GM23338 (cell line): Measurements from ENCODE around the gene TEX30. TPM values are rescaled to one million over a fixed set of nuclear protein-coding genes. Genes with fewer than 3 reads are reported as not detected.

ENCODE experiments used
- ATAC-seq: fragments of 200-7000 bp; cut with Tn5 transposase; 3 replicates; pipeline ENCODE4 v1.9.1; 2020
- DNase-seq: peaks from one replicate; pipeline ENCODE4 v3.0.0-alpha.2; 2015; ENCODE audit warnings: low spot score
- H2AFZ ChIP-seq: fragments of 200-600 bp; sonication (generic); 2 replicates; pipeline ENCODE4 v1.8.0; 2016; ENCODE audit warnings: antibody characterized with exemption, mild to moderate bottlenecking, moderate library complexity
- H3F3A ChIP-seq: fragments of 200-600 bp; sonication (generic); replicated peaks from 2 replicates; pipeline ENCODE4 v1.8.0; 2017; ENCODE audit warnings: antibody characterized with exemption, mixed run types, low read depth
- H3K27ac ChIP-seq: fragments of 200-600 bp; sonication (generic); 2 replicates; pipeline ENCODE4 v1.6.1; 2016; ENCODE audit warnings: low read depth
- H3K27me3 ChIP-seq: fragments of 200-600 bp; sonication (generic); 2 replicates; pipeline ENCODE4 v1.8.0; 2016; ENCODE audit warnings: mild to moderate bottlenecking, mixed run types, moderate library complexity; ENCODE audit not compliant: insufficient read depth
- H3K36me3 ChIP-seq: fragments of 200-600 bp; sonication (generic); 2 replicates; pipeline ENCODE4 v1.8.0; 2016; ENCODE audit warnings: mild to moderate bottlenecking; ENCODE audit not compliant: insufficient read depth
- H3K4me1 ChIP-seq: fragments of 200-600 bp; sonication (generic); 2 replicates; pipeline ENCODE4 v1.8.0; 2016; ENCODE audit warnings: mild to moderate bottlenecking, moderate library complexity; ENCODE audit not compliant: insufficient read depth
- H3K4me2 ChIP-seq: fragments of 200-600 bp; sonication (generic); 2 replicates; pipeline ENCODE4 v1.7.1; 2017; ENCODE audit warnings: mixed run types
- H3K4me3 ChIP-seq: fragments of 200-600 bp; sonication (generic); 2 replicates; pipeline ENCODE4 v1.6.1; 2016; ENCODE audit warnings: mixed run types
- H3K79me2 ChIP-seq: fragments of 200-600 bp; sonication (generic); replicated peaks from 2 replicates; pipeline ENCODE4 v1.8.0; 2017; ENCODE audit warnings: mild to moderate bottlenecking; ENCODE audit not compliant: insufficient read depth
- H3K9me2 ChIP-seq: fragments of 200-600 bp; sonication (generic); 2 replicates; pipeline ENCODE4 v1.8.0; 2017; ENCODE audit not compliant: insufficient read depth
- H4K20me1 ChIP-seq: fragments of 200-600 bp; sonication (generic); replicated peaks from 2 replicates; pipeline ENCODE4 v1.8.0; 2017; ENCODE audit warnings: mild to moderate bottlenecking; ENCODE audit not compliant: insufficient read depth
- H3K27ac Mint-ChIP-seq: 2 replicates; pipeline ENCODE4 v1.8.0; 2020; ENCODE audit warnings: inconsistent platforms, mild to moderate bottlenecking, moderate library complexity, mixed read lengths
- H3K27me3 Mint-ChIP-seq: 3 replicates; pipeline ENCODE4 v1.8.0; 2022; ENCODE audit warnings: low read depth, mild to moderate bottlenecking, moderate library complexity, mixed read lengths, inconsistent platforms; ENCODE audit not compliant: insufficient read depth, poor library complexity
- H3K36me3 Mint-ChIP-seq: 3 replicates; pipeline ENCODE4 v1.8.0; 2021; ENCODE audit warnings: low read depth, mild to moderate bottlenecking, inconsistent platforms, moderate library complexity, mixed read lengths
- H3K4me1 Mint-ChIP-seq: 3 replicates; pipeline ENCODE4 v1.8.0; 2020; ENCODE audit warnings: mild to moderate bottlenecking, inconsistent platforms, mixed read lengths
- H3K4me3 Mint-ChIP-seq: 3 replicates; pipeline ENCODE4 v1.8.0; 2021; ENCODE audit warnings: moderate library complexity, mild to moderate bottlenecking, inconsistent platforms, mixed read lengths
- H3K9me3 Mint-ChIP-seq: 3 replicates; pipeline ENCODE4 v1.8.0; 2020; ENCODE audit warnings: moderate library complexity, mild to moderate bottlenecking, inconsistent platforms, mixed read lengths
- CREB1 ChIP-seq: fragments of 250-450 bp; sonication (Bioruptor Pico); IDR thresholded peaks from 2 replicates; pipeline ENCODE4 v1.5.0; 2020; ENCODE audit warnings: low read depth, mild to moderate bottlenecking, moderate library complexity
- CTCF ChIP-seq, 2 experiments: fragments of 200-600 bp in 1 of 2; sonication (generic) in 1 of 2; conservative IDR thresholded peaks; 2 replicates each; pipeline versions ENCODE4 v1.5.1 to v1.6.1; 2016 to 2017; ENCODE audit warnings: antibody characterized with exemption in 2 of 2, low read depth in 2 of 2, mild to moderate bottlenecking in 2 of 2, moderate library complexity in 1 of 2
- ETS1 ChIP-seq: IDR thresholded peaks from 2 replicates; pipeline ENCODE4 v1.6.1; 2016; ENCODE audit warnings: antibody characterized with exemption
- EZH2 ChIP-seq: fragments of 200-600 bp; sonication (generic); IDR thresholded peaks from one replicate; pipeline ENCODE4 v1.8.0; 2017; ENCODE audit warnings: antibody characterized with exemption, mild to moderate bottlenecking, low read depth; ENCODE audit not compliant: unreplicated experiment
- EZH2phosphoT487 ChIP-seq: fragments of 200-600 bp; sonication (generic); IDR thresholded peaks from one replicate; pipeline ENCODE4 v1.8.1; 2018; ENCODE audit warnings: antibody characterized with exemption; ENCODE audit not compliant: unreplicated experiment
- JUNB ChIP-seq: IDR thresholded peaks from one replicate; pipeline ENCODE4 v1.6.1; 2016; ENCODE audit warnings: antibody characterized with exemption; ENCODE audit not compliant: unreplicated experiment
- NANOG ChIP-seq: IDR thresholded peaks from 2 replicates; pipeline ENCODE4 v1.6.1; 2016; ENCODE audit warnings: antibody characterized with exemption, borderline replicate concordance
- POLR2AphosphoS5 ChIP-seq: IDR thresholded peaks from 2 replicates; pipeline ENCODE4 v1.6.1; 2016; ENCODE audit warnings: antibody characterized with exemption, low read depth
- REST ChIP-seq: IDR thresholded peaks from one replicate; pipeline ENCODE4 v1.6.1; 2018; ENCODE audit warnings: antibody characterized with exemption; ENCODE audit not compliant: unreplicated experiment
- STAT1 ChIP-seq: IDR thresholded peaks from one replicate; pipeline ENCODE4 v1.6.1; 2016; ENCODE audit warnings: antibody characterized with exemption; ENCODE audit not compliant: unreplicated experiment
- ZNF114 ChIP-seq: fragments of 250-450 bp; sonication (Bioruptor Pico); IDR thresholded peaks from 2 replicates; pipeline ENCODE4 v1.5.0; 2020; ENCODE audit warnings: mild to moderate bottlenecking, moderate library complexity
- ZNF331 ChIP-seq: fragments of 250-450 bp; sonication (Bioruptor Pico); IDR thresholded peaks from 2 replicates; pipeline ENCODE4 v1.5.0; 2020; ENCODE audit warnings: low read depth, mild to moderate bottlenecking, moderate library complexity
- ZNF462 ChIP-seq: fragments of 250-450 bp; sonication (Bioruptor Pico); IDR thresholded peaks from 2 replicates; pipeline ENCODE4 v1.5.0; 2020; ENCODE audit warnings: mild to moderate bottlenecking, moderate library complexity
- polyA plus RNA-seq: library from polyadenylated mRNA; unstranded; fragments of >200 nt; fragmentation: Nextera tagmentation; extraction: Ambion mirVana; gene quantifications from 2 replicates; pipeline ENCODE4 v1.2.1, GENCODE V29; 2016
- total RNA-seq: library from RNA; depleted of rRNA; stranded (reverse); fragments of >200 nt; shearing (Covaris generic); gene quantifications from 2 replicates; pipeline ENCODE4 v1.2.3, GENCODE V29; 2014

Gene TEX30
- total and polyA plus RNA-seq, 2 experiments from 2014 or later: 6.3 to 28.2 TPM

- H3K9me2 ChIP-seq: no peaks in the 10 kb centered on the region
- Mint-ChIP-seq H3K36me3 (peaks cover 3% of the 10 kb centered on the region; the same call in 2 of the 3 replicates), H3K27me3 (no peaks in the 10 kb centered on the region), H3K4me1 (no peaks in the 10 kb centered on the region), H3K4me3 (no peak overlapping the region), H3K9me3 (no peaks in the 10 kb centered on the region), H3K27ac (no peak overlapping the region)
- no peak for DNase-seq
- H3K4me1 ChIP-seq: no peaks in the 10 kb centered on the region
- no peaks in the 10 kb centered on the region for H3K36me3 ChIP-seq
- ATAC-seq: no peak
- no peak overlapping the region for H3K27ac ChIP-seq
- H2AFZ ChIP-seq: no peak overlapping the region
- TF ChIP-seq STAT1: no peak
- TF ChIP-seq REST: no peak
- no peak for TF ChIP-seq EZH2
- TF ChIP-seq ZNF462 (CRISPR knock-in tag): no peak
- TF ChIP-seq CREB1 (CRISPR knock-in tag): no peak
- TF ChIP-seq NANOG: no peak
- TF ChIP-seq POLR2AphosphoS5: no peak
- no peak for TF ChIP-seq ZNF114 (CRISPR knock-in tag)
- TF ChIP-seq JUNB: no peak
- TF ChIP-seq ZNF331 (CRISPR knock-in tag): no peak
- no peak for TF ChIP-seq CTCF (conservative IDR thresholded peaks at IDR 0.05; ENCODE audit: low read depth in 2 of 2)
- TF ChIP-seq EZH2phosphoT487: no peak
- no peak for TF ChIP-seq ETS1
- H3K4me2 ChIP-seq: no peak overlapping the region
- H3K4me3 ChIP-seq: no peak overlapping the region
- no peaks in the 10 kb centered on the region for H3K79me2 ChIP-seq
- no peaks in the 10 kb centered on the region for H4K20me1 ChIP-seq
- no peaks in the 10 kb centered on the region for H3F3A ChIP-seq
- no peaks in the 10 kb centered on the region for H3K27me3 ChIP-seq
Observed at GRCh38 chr13:102817907-102818306, 44.3 kb upstream of the TEX30 start.
